ENCODE results near the gene THSD4. TPM values are rescaled to one million over a fixed set of nuclear protein-coding genes. Genes with fewer than 3 reads are reported as not detected.

Gene THSD4
- total and polyA plus RNA-seq, 4 donors, result 6.0 to 42.4 (median 18.5) TPM

DNA sequence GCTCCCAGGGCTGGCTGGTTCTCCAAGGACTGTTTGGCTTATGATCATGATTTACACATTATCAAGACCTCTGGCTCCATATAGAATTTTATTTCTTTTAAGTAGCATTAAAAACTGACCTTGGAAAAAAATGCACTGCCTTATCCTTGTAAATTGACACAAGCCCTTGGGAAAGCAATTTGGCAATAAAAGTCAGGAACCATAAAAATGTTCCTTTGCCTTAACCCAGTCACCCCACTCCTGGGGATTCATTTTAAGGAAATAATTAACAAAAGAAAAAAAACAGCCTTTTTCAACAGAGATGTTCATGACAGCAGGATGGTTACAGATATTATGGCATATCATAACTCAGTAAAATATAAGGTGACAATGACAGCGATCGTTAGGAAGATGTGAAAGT, 643.4 kb downstream of the THSD4 start:
- Histone ChIP-seq H3K9ac (ENCODE audit: insufficient read depth in 1 of 2, low read length in 2 of 2) (no peak overlapping the region), H3K9me3 (ENCODE audit: control insufficient read depth in 4 of 4, insufficient read depth in 3 of 4, low read length in 3 of 4) (peaks cover 0 to 17% (median 3%) of the 10 kb centered on the region in 4 donors), H3K4me3 (no peak overlapping the region), H3K27me3 (ENCODE audit: control insufficient read depth in 3 of 3, insufficient read depth in 3 of 3, low read length in 2 of 3) (no peaks in the 10 kb centered on the region), H3K4me1 (ENCODE audit: control insufficient read depth in 5 of 5, insufficient read depth in 5 of 5, low read length in 5 of 5) (peaks cover 0 to 5% (median 0%) of the 10 kb centered on the region in 5 donors), H3K27ac (ENCODE audit: low read depth in 1 of 2, low read length in 1 of 2) (no peak overlapping the region), H3K36me3 (ENCODE audit: control insufficient read depth in 4 of 4, insufficient read depth in 4 of 4, low read length in 4 of 4) (peaks cover 0 to 5% (median 0%) of the 10 kb centered on the region in 4 donors)
- DNase-seq (no peak), ATAC-seq (ENCODE audit: insufficient read depth, low FRiP score) (no peak)
- 92 to 93% methylated on average over 2 of the region's 2 CpGs for WGBS, 2 donors
- TF ChIP-seq, protein P1, sequence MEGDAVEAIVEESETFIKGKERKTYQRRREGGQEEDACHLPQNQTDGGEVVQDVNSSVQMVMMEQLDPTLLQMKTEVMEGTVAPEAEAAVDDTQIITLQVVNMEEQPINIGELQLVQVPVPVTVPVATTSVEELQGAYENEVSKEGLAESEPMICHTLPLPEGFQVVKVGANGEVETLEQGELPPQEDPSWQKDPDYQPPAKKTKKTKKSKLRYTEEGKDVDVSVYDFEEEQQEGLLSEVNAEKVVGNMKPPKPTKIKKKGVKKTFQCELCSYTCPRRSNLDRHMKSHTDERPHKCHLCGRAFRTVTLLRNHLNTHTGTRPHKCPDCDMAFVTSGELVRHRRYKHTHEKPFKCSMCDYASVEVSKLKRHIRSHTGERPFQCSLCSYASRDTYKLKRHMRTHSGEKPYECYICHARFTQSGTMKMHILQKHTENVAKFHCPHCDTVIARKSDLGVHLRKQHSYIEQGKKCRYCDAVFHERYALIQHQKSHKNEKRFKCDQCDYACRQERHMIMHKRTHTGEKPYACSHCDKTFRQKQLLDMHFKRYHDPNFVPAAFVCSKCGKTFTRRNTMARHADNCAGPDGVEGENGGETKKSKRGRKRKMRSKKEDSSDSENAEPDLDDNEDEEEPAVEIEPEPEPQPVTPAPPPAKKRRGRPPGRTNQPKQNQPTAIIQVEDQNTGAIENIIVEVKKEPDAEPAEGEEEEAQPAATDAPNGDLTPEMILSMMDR (IDR thresholded peaks at IDR 0.05; ENCODE audit: control extremely low read depth, extremely low read depth), result no peak

DNA sequence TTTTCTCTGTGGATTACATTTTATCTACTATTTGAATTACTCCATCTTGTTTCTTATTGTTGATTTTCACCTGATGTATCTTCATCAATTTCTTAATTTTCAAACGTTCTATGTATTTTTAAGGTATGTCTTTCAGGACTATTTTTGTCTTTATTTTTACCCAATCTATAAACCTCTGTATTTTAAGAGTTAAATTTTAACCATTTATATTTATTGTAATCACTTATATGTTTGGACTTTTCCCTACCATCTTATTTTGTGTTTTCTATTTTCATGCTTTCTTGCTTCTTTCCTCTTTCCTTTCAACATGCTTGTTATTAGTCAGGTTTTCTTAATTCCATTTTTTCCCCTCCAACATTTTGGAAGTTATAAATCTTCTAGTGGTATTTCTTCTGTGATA, 645.6 kb downstream of the THSD4 start:
- H3K9me3 ChIP-seq (ENCODE audit: control insufficient read depth in 4 of 4, insufficient read depth in 3 of 4, low read length in 3 of 4), result peaks cover 0 to 10% (median 3%) of the 10 kb centered on the region in 4 donors
- 90 to 92% methylated on average over 1 of the region's 1 CpG for WGBS, 2 donors

DNA sequence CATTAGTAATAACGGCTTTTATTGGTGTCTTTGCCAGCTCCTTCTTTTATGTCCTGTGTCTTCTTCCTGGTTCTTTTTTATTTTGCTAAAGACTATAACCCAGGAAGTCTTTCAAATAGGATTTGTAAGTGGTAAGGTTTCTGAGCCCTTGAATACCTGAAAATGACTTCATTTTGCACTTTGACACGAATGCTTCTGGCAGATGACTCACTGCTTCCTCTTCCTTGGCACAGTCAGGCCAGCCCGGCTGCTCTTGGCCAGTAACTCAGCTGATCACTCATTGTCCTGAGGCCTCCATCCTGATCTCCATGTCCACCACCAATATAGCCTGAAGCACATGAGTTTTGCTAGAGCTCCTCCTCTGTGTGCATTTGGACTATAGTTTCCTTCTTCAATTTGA, 646.4 kb downstream of the THSD4 start:
- H3K36me3 ChIP-seq (ENCODE audit: control insufficient read depth in 4 of 4, insufficient read depth in 4 of 4, low read length in 4 of 4), result peaks cover 0 to 5% (median 3%) of the 10 kb centered on the region in 4 donors
- H3K4me1 ChIP-seq (ENCODE audit: control insufficient read depth in 5 of 5, insufficient read depth in 5 of 5, low read length in 5 of 5), result peaks cover 0 to 3% (median 0%) of the 10 kb centered on the region in 5 donors
- DNase-seq, result no peak
- no peak for ATAC-seq (ENCODE audit: insufficient read depth, low FRiP score)
- no peak overlapping the region for H3K9ac ChIP-seq (ENCODE audit: insufficient read depth in 1 of 2, low read length in 2 of 2)
- H3K27ac ChIP-seq (ENCODE audit: low read depth in 1 of 2, low read length in 1 of 2), result no peak overlapping the region
- TF ChIP-seq, protein P1 (IDR thresholded peaks at IDR 0.05; ENCODE audit: control extremely low read depth, extremely low read depth), result no peak
- WGBS, 2 donors, result 51 to 73% methylated on average over 3 of the region's 3 CpGs
- H3K4me3 ChIP-seq, result no peak overlapping the region
- peaks cover 0 to 10% (median 3%) of the 10 kb centered on the region in 4 donors for H3K9me3 ChIP-seq (ENCODE audit: control insufficient read depth in 4 of 4, insufficient read depth in 3 of 4, low read length in 3 of 4)
- H3K27me3 ChIP-seq (ENCODE audit: control insufficient read depth in 3 of 3, insufficient read depth in 3 of 3, low read length in 2 of 3), result no peaks in the 10 kb centered on the region

More for the DNA sequence above, 645.6 kb downstream of the THSD4 start:
- H3K9ac ChIP-seq (ENCODE audit: insufficient read depth in 1 of 2, low read length in 2 of 2), result no peak overlapping the region
- H3K36me3 ChIP-seq (ENCODE audit: control insufficient read depth in 4 of 4, insufficient read depth in 4 of 4, low read length in 4 of 4), result peaks cover 0 to 5% (median 3%) of the 10 kb centered on the region in 4 donors
- TF ChIP-seq, protein P1 (IDR thresholded peaks at IDR 0.05; ENCODE audit: control extremely low read depth, extremely low read depth), result no peak
- peaks cover 0 to 3% (median 0%) of the 10 kb centered on the region in 5 donors for H3K4me1 ChIP-seq (ENCODE audit: control insufficient read depth in 5 of 5, insufficient read depth in 5 of 5, low read length in 5 of 5)
- no peak overlapping the region for H3K4me3 ChIP-seq
- DNase-seq, result no peak
- H3K27me3 ChIP-seq (ENCODE audit: control insufficient read depth in 3 of 3, insufficient read depth in 3 of 3, low read length in 2 of 3), result no peaks in the 10 kb centered on the region
- no peak for ATAC-seq (ENCODE audit: insufficient read depth, low FRiP score)
- H3K27ac ChIP-seq (ENCODE audit: low read depth in 1 of 2, low read length in 1 of 2), result no peak overlapping the region

DNA sequence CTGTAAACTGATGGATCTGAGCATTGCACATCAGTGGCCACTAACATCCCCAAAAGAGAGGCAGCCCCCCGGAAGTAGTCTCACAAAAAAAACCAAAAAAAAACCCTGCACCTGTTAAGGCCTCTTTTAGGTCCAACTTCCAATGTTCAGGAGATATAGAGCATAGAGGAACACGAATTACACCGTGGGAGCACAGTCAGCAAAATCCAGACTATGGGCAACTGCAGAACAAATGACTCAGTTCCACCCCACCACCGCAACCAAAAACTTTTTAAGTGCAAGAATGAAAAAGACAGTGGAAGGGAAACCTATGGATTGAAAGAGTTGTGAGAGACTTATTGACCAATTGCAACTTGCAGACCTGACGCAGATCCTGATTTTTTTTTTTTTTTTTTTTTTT, 652.9 kb downstream of the THSD4 start:
- 95 to 97% methylated on average over 5 of the region's 5 CpGs for WGBS, 2 donors
- Histone ChIP-seq H3K27ac (ENCODE audit: low read depth in 1 of 2, low read length in 1 of 2) (no peak overlapping the region), H3K4me3 (no peak overlapping the region), H3K9me3 (ENCODE audit: control insufficient read depth in 4 of 4, insufficient read depth in 3 of 4, low read length in 3 of 4) (no peaks in the 10 kb centered on the region), H3K9ac (ENCODE audit: insufficient read depth in 1 of 2, low read length in 2 of 2) (no peak overlapping the region), H3K4me1 (ENCODE audit: control insufficient read depth in 5 of 5, insufficient read depth in 5 of 5, low read length in 5 of 5) (no peaks in the 10 kb centered on the region), H3K36me3 (ENCODE audit: control insufficient read depth in 4 of 4, insufficient read depth in 4 of 4, low read length in 4 of 4) (peaks cover 0 to 4% (median 1%) of the 10 kb centered on the region in 4 donors), H3K27me3 (ENCODE audit: control insufficient read depth in 3 of 3, insufficient read depth in 3 of 3, low read length in 2 of 3) (no peaks in the 10 kb centered on the region)
- DNase-seq (no peak), ATAC-seq (ENCODE audit: insufficient read depth, low FRiP score) (no peak)
- TF ChIP-seq, protein P1 (IDR thresholded peaks at IDR 0.05; ENCODE audit: control extremely low read depth, extremely low read depth), result no peak

Data from lung (tissue), 12 donors.